Astrocyte (in vitro differentiated cells and primary cell): ENCODE data around the gene JMJD7. TPM values are rescaled to one million over a fixed set of nuclear protein-coding genes. Genes with fewer than 3 reads are reported as not detected.

Source experiments
- DNase-seq: peaks from one replicate; pipeline ENCODE4 v3.0.0-alpha.2; 2010; ENCODE audit warnings: low read depth
- FAIRE-seq: peaks from 2 replicates; lab custom pipeline; 2011; peaks lifted over from hg19 to GRCh38; lab: Jason Lieb, UNC
- H2AFZ ChIP-seq: 2 replicates; pipeline ENCODE4 v1.6.0; 2012; ENCODE audit warnings: low read depth, low read length, inconsistent platforms
- H3K27ac ChIP-seq: 2 replicates; pipeline ENCODE4 v1.5.1; 2011; ENCODE audit warnings: low read depth, low read length, inconsistent platforms
- H3K27me3 ChIP-seq: 2 replicates; pipeline ENCODE4 v1.6.0; 2011; ENCODE audit warnings: low read length, inconsistent platforms; ENCODE audit not compliant: insufficient read depth
- H3K36me3 ChIP-seq: 2 replicates; pipeline ENCODE4 v1.5.1; 2011; ENCODE audit warnings: low read length, inconsistent platforms; ENCODE audit not compliant: insufficient read depth
- H3K4me1 ChIP-seq: 2 replicates; pipeline ENCODE4 v1.5.1; 2011; ENCODE audit warnings: low read length, inconsistent platforms; ENCODE audit not compliant: insufficient read depth
- H3K4me2 ChIP-seq: 2 replicates; pipeline ENCODE4 v1.6.0; 2012; ENCODE audit warnings: low read length, inconsistent platforms
- H3K4me3 ChIP-seq: 2 replicates; pipeline ENCODE4 v1.5.1; 2011; ENCODE audit warnings: low read depth, mild to moderate bottlenecking, low read length, inconsistent platforms; ENCODE audit not compliant: insufficient read depth
- H3K79me2 ChIP-seq: 2 replicates; pipeline ENCODE4 v1.6.0; 2012; ENCODE audit warnings: mild to moderate bottlenecking, low read length, inconsistent platforms; ENCODE audit not compliant: insufficient read depth
- H3K9ac ChIP-seq: 2 replicates; pipeline ENCODE4 v1.6.0; 2012; ENCODE audit warnings: mild to moderate bottlenecking, low read length, inconsistent platforms
- H3K9me3 ChIP-seq: 2 replicates; pipeline ENCODE4 v1.5.1; 2012; ENCODE audit warnings: low read depth, mild to moderate bottlenecking, low read length, inconsistent platforms; ENCODE audit not compliant: insufficient read depth
- H4K20me1 ChIP-seq: 2 replicates; pipeline ENCODE4 v1.6.0; 2012; ENCODE audit warnings: low read length, inconsistent platforms; ENCODE audit not compliant: insufficient read depth
- H3K27ac Mint-ChIP-seq: one replicate; pipeline ENCODE4 v1.8.0; 2021; ENCODE audit warnings: mild to moderate bottlenecking, mixed read lengths; ENCODE audit not compliant: unreplicated experiment
- H3K27me3 Mint-ChIP-seq: one replicate; pipeline ENCODE4 v1.8.0; 2021; ENCODE audit warnings: low read depth, mixed read lengths; ENCODE audit not compliant: unreplicated experiment
- H3K36me3 Mint-ChIP-seq: one replicate; pipeline ENCODE4 v1.8.0; 2021; ENCODE audit warnings: low read depth, mixed read lengths; ENCODE audit not compliant: unreplicated experiment
- H3K4me1 Mint-ChIP-seq: one replicate; pipeline ENCODE4 v1.8.0; 2021; ENCODE audit warnings: low read depth, mixed read lengths; ENCODE audit not compliant: unreplicated experiment
- H3K4me3 Mint-ChIP-seq: one replicate; pipeline ENCODE4 v1.8.0; 2021; ENCODE audit warnings: mild to moderate bottlenecking, moderate library complexity, mixed read lengths; ENCODE audit not compliant: unreplicated experiment
- H3K9me3 Mint-ChIP-seq: one replicate; pipeline ENCODE4 v1.8.0; 2021; ENCODE audit warnings: mild to moderate bottlenecking, mixed read lengths; ENCODE audit not compliant: unreplicated experiment
- EZH2 ChIP-seq: IDR thresholded peaks from 2 replicates; pipeline ENCODE4 v1.6.1; 2012; ENCODE audit warnings: mild to moderate bottlenecking, low read length, inconsistent platforms; ENCODE audit not compliant: insufficient read depth
- total RNA-seq: library from RNA; stranded (reverse); gene quantifications from 2 replicates; pipeline ENCODE4 v1.2.1, GENCODE V29; 2021
- TF ChIP-seq, protein P1 (sequence below): IDR thresholded peaks from 2 replicates; pipeline ENCODE4 v1.5.1; 2011; ENCODE audit warnings: low read depth, mild to moderate bottlenecking, inconsistent platforms, low read length, moderate library complexity; ENCODE audit not compliant: insufficient read depth

JMJD7 gene
- total RNA-seq, 1 donor from 2014 or later = 7.6 TPM

DNA sequence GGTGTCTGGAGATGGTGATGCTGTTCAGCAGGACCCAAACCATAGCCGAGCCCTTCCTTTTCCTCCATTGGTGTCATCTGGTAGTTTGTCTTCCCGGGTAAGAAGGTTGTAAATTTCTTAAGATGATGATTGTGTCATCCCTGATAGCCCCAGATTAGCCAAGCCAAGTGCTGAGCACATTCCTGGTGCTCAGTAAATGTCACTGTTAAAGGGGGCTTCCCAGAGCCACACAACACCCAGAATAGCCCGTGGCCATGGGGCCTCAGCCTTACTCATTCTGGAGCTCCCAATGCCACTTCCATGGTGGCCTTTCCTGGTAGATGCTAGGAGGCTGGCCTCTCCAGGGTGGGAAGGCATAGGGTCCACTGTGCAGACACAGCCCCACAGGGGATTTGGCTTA lies 6.2 kb downstream of the JMJD7 start:
- Histone ChIP-seq H3K4me1 (no peaks in the 10 kb centered on the region), H3K9ac (no peak overlapping the region), H3K27ac (no peak overlapping the region), H3K9me3 (no peaks in the 10 kb centered on the region), H3K4me3 (no peak overlapping the region), H3K27me3 (no peaks in the 10 kb centered on the region), H3K79me2 (peaks cover 6% of the 10 kb centered on the region), H2AFZ (no peak overlapping the region), H3K4me2 (no peak overlapping the region), H3K36me3 (peaks cover 2% of the 10 kb centered on the region), H4K20me1 (peaks cover 30% of the 10 kb centered on the region)
- TF ChIP-seq EZH2 = no peak
- TF ChIP-seq, protein P1, sequence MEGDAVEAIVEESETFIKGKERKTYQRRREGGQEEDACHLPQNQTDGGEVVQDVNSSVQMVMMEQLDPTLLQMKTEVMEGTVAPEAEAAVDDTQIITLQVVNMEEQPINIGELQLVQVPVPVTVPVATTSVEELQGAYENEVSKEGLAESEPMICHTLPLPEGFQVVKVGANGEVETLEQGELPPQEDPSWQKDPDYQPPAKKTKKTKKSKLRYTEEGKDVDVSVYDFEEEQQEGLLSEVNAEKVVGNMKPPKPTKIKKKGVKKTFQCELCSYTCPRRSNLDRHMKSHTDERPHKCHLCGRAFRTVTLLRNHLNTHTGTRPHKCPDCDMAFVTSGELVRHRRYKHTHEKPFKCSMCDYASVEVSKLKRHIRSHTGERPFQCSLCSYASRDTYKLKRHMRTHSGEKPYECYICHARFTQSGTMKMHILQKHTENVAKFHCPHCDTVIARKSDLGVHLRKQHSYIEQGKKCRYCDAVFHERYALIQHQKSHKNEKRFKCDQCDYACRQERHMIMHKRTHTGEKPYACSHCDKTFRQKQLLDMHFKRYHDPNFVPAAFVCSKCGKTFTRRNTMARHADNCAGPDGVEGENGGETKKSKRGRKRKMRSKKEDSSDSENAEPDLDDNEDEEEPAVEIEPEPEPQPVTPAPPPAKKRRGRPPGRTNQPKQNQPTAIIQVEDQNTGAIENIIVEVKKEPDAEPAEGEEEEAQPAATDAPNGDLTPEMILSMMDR = no peak
- no peak for FAIRE-seq
- Mint-ChIP-seq H3K4me1 (peaks cover 2% of the 10 kb centered on the region), H3K4me3 (no peak overlapping the region), H3K27me3 (no peaks in the 10 kb centered on the region), H3K27ac (peak overlapping the region; percentile 34), H3K36me3 (peaks cover 17% of the 10 kb centered on the region), H3K9me3 (peaks cover 2% of the 10 kb centered on the region)
- DNase-seq = no peak

DNA sequence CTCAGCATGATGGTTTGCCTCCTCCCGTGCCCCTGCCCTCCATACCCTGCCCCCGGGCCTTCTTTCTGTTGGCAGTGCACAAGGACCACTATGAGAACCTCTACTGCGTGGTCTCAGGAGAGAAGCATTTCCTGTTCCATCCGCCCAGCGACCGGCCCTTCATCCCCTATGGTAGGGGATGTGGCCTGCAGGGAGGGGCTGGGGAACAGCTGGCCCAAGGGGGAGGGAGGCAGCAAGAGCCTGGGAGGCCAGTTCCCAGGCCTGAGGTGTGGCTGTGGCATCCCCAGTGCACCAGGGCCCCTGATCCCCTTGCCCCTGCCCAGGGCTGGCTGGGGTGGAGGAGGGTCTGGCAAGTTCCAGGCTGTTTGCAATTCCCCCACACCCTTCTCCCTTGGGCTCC lies 8.2 kb downstream of the JMJD7 start:
- no peak for DNase-seq
- no peak for FAIRE-seq
- Histone ChIP-seq H4K20me1 (peaks cover 19% of the 10 kb centered on the region), H3K9me3 (no peaks in the 10 kb centered on the region), H3K79me2 (no peaks in the 10 kb centered on the region), H3K4me1 (no peaks in the 10 kb centered on the region), H3K4me3 (no peak overlapping the region), H3K9ac (no peak overlapping the region), H3K4me2 (no peak overlapping the region), H2AFZ (no peak overlapping the region), H3K27me3 (no peaks in the 10 kb centered on the region), H3K36me3 (peaks cover 2% of the 10 kb centered on the region), H3K27ac (no peak overlapping the region)
- peaks cover 18% of the 10 kb centered on the region for H3K36me3 Mint-ChIP-seq
- peaks cover 2% of the 10 kb centered on the region for H3K9me3 Mint-ChIP-seq
- no peaks in the 10 kb centered on the region for H3K27me3 Mint-ChIP-seq
- H3K4me3 Mint-ChIP-seq = no peak overlapping the region
- no peak overlapping the region for H3K27ac Mint-ChIP-seq
- TF ChIP-seq, protein P1 = no peak
- TF ChIP-seq EZH2 = no peak
- H3K4me1 Mint-ChIP-seq = peaks cover 2% of the 10 kb centered on the region

DNA sequence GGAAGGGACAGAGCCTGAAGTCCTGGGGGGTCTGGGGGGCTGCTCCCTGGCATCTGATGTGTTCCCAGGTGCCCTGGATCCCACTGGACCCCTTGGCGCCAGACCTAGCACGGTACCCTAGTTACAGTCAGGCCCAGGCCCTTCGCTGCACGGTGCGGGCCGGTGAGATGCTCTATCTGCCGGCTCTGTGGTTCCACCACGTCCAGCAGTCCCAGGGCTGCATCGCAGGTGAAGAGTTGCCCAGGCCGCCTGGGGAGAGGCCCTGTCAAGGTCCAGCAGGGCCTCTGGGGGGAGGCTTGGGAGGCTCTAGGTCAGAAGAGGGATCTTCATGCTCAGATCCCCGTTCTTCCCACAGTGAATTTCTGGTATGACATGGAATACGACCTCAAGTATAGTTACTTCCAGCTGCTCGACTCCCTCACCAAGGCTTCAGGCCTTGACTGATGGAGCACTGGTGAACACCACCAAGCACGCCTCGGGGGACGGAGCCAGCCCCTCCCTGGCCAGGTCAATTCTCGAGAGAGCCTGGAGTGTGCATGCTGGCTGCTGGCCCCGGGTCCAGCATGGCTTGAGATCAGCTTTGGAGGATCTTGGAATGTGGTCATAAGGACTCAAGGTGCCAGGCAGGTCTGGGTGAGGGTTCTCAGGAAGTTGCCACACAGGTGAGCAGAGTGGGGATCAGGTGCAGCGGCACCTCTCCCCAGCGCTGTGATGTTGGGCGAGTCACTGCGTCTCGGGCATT lies 9.0 kb downstream of the JMJD7 start:
- no peak overlapping the region for H3K9ac ChIP-seq
- no peak for DNase-seq
- no peak overlapping the region for H3K4me3 Mint-ChIP-seq
- no peak for FAIRE-seq
- no peak overlapping the region for H3K4me3 ChIP-seq
- H3K79me2 ChIP-seq = no peaks in the 10 kb centered on the region
- H3K27me3 Mint-ChIP-seq = no peaks in the 10 kb centered on the region
- no peak overlapping the region for H3K27ac ChIP-seq
- no peak overlapping the region for H3K4me2 ChIP-seq
- H4K20me1 ChIP-seq = peaks cover 13% of the 10 kb centered on the region
- no peaks in the 10 kb centered on the region for H3K9me3 ChIP-seq
- no peaks in the 10 kb centered on the region for H3K27me3 ChIP-seq
- peaks cover 2% of the 10 kb centered on the region for H3K9me3 Mint-ChIP-seq
- TF ChIP-seq, protein P1 = no peak
- TF ChIP-seq EZH2 = no peak
- peaks cover 15% of the 10 kb centered on the region for H3K36me3 Mint-ChIP-seq
- no peaks in the 10 kb centered on the region for H3K36me3 ChIP-seq
- no peak overlapping the region for H3K27ac Mint-ChIP-seq
- no peak overlapping the region for H2AFZ ChIP-seq
- no peaks in the 10 kb centered on the region for H3K4me1 ChIP-seq
- H3K4me1 Mint-ChIP-seq = peaks cover 2% of the 10 kb centered on the region
